Gastrocnemius medialis (tissue), 4 donors: Measurements from ENCODE around the gene CHMP2A. TPM values are rescaled to one million over a fixed set of nuclear protein-coding genes. Genes with fewer than 3 reads are reported as not detected.

Source experiments
- ATAC-seq, 2 donors: fragments of 150-250 bp; one replicate each; pipeline ENCODE4 v1.9.1; 2016
- DNase-seq, 2 donors: peaks; one replicate each; pipeline ENCODE4 v3.0.0-alpha.2; 2019
- H3K27ac ChIP-seq, 4 donors: fragments of 200-600 bp; sonication (generic); 1 replicate in 1 of 4; 2 replicates in 3 of 4; pipeline ENCODE4 v1.5.1; 2016 to 2018; ENCODE audit warnings: mild to moderate bottlenecking in 2 of 4, moderate library complexity in 1 of 4
- H3K27me3 ChIP-seq, 3 donors: fragments of 200-600 bp; sonication (generic) in 2 of 3; 1 replicate in 1 of 3; 2 replicates in 2 of 3; pipeline versions ENCODE4 v1.5.1 to v1.6.0; 2016 to 2019; ENCODE audit warnings: mild to moderate bottlenecking in 1 of 3, moderate library complexity in 1 of 3
- H3K36me3 ChIP-seq, 2 donors: fragments of 200-600 bp; sonication (generic) in 1 of 2; one replicate each; pipeline ENCODE4 v1.5.1; 2017 to 2018
- H3K4me1 ChIP-seq, 2 donors: fragments of 200-600 bp; sonication (generic) in 1 of 2; one replicate each; pipeline ENCODE4 v1.5.1; 2016 to 2017; ENCODE audit warnings: mild to moderate bottlenecking in 2 of 2
- H3K4me3 ChIP-seq, 4 donors: fragments of 200-600 bp; sonication (generic) in 3 of 4; 1 replicate in 1 of 4; 2 replicates in 3 of 4; pipeline ENCODE4 v1.5.1; 2016 to 2019; ENCODE audit warnings: mild to moderate bottlenecking in 2 of 4
- H3K9me3 ChIP-seq, 3 donors: fragments of 200-600 bp; sonication (generic) in 2 of 3; 1 replicate in 1 of 3; 2 replicates in 2 of 3; pipeline ENCODE4 v1.5.1; 2016 to 2019
- CTCF ChIP-seq, 5 experiments: fragments of 450-650 bp in 3 of 5; fragments of 200-600 bp in 2 of 5; sonication (generic) in 2 of 5; IDR thresholded peaks in 4 of 5; conservative IDR thresholded peaks in 1 of 5; 1 replicate in 4 of 5; 2 replicates in 1 of 5; pipeline ENCODE4 v1.5.1; 2016 to 2019; ENCODE audit warnings: antibody characterized with exemption in 5 of 5, mild to moderate bottlenecking in 3 of 5, moderate library complexity in 3 of 5
- POLR2A ChIP-seq, 2 donors: fragments of 450-650 bp; IDR thresholded peaks; one replicate each; pipeline ENCODE4 v1.6.1; 2017; ENCODE audit warnings: antibody characterized with exemption in 2 of 2, mild to moderate bottlenecking in 2 of 2, moderate library complexity in 2 of 2
- in situ Hi-C, 4 donors: fragments of 200-750 bp; cut with MboI; loops; one replicate each; pipeline versions ENCODE4 v1.15.0 to v1.8.0; 2017; ENCODE audit warnings: low sequenced_read_pairs in 4 of 4
- intact Hi-C: fragments of 100-400 bp; cut with DNase I; formaldehyde crosslinking; loops from one replicate; pipeline ENCODE4 v1.15.1; 2023; ENCODE audit warnings: low total_unique reads
- total RNA-seq, 4 donors: library from RNA; depleted of rRNA; stranded (reverse); fragments of >200 nt; gene quantifications; one replicate each; pipeline versions ENCODE4 v1.1.0 to v1.2.3, GENCODE V29; 2016

Gene CHMP2A
- total RNA-seq, 4 donors from 2014 or later = 82.3 to 165 (median 113) TPM

- Histone ChIP-seq H3K36me3 (peaks cover 3 to 68% of the 10 kb centered on the region in 2 donors), H3K4me3 (no peak overlapping the region), H3K27me3 (no peaks in the 10 kb centered on the region), H3K27ac (no peak overlapping the region), H3K9me3 (no peaks in the 10 kb centered on the region), H3K4me1 (peaks cover 32 to 40% of the 10 kb centered on the region in 2 donors)
- no peak for DNase-seq
- in situ Hi-C loops (no loop called here), intact Hi-C loops (no loop called here)
- ATAC-seq = no peak
- TF ChIP-seq POLR2A (IDR thresholded peaks at IDR 0.05) = no peak
- TF ChIP-seq CTCF (IDR thresholded peaks at IDR 0.05 in 4 of 5, conservative IDR thresholded peaks at IDR 0.05 in 1 of 5) = no peak
These were observed 2.2 kb downstream of the CHMP2A start for GRCh38 chr19:58552655-58553054.

- Histone ChIP-seq H3K36me3 (peaks cover 3 to 74% of the 10 kb centered on the region in 2 donors), H3K27me3 (no peaks in the 10 kb centered on the region), H3K27ac (no peak overlapping the region), H3K9me3 (no peaks in the 10 kb centered on the region), H3K4me1 (peaks cover 25 to 39% of the 10 kb centered on the region in 2 donors), H3K4me3 (no peak overlapping the region)
- in situ Hi-C loops (no loop called here), intact Hi-C loops (no loop called here)
- TF ChIP-seq POLR2A (IDR thresholded peaks at IDR 0.05) (no peak), CTCF (IDR thresholded peaks at IDR 0.05 in 4 of 5, conservative IDR thresholded peaks at IDR 0.05 in 1 of 5) (no peak)
- ATAC-seq (no peak), DNase-seq (no peak)
These were observed 3.1 kb downstream of the CHMP2A start for GRCh38 chr19:58551577-58552471.

- peaks cover 24 to 39% of the 10 kb centered on the region in 2 donors for H3K4me1 ChIP-seq
- no peaks in the 10 kb centered on the region for H3K9me3 ChIP-seq
- no peaks in the 10 kb centered on the region for H3K27me3 ChIP-seq
- H3K27ac ChIP-seq = no peak overlapping the region
- intact Hi-C loops = no loop called here
- ATAC-seq (no peak), DNase-seq (no peak)
- peaks cover 3 to 67% of the 10 kb centered on the region in 2 donors for H3K36me3 ChIP-seq
- H3K4me3 ChIP-seq = no peak overlapping the region
- TF ChIP-seq CTCF (IDR thresholded peaks at IDR 0.05 in 4 of 5, conservative IDR thresholded peaks at IDR 0.05 in 1 of 5) (no peak), POLR2A (IDR thresholded peaks at IDR 0.05) (no peak)
- in situ Hi-C loops = no loop called here
These were observed 3.8 kb downstream of the CHMP2A start for GRCh38 chr19:58551123-58551497.

GRCh38 chr19:58550362-58551122, 4.4 kb downstream of the CHMP2A start:
- TF ChIP-seq POLR2A (IDR thresholded peaks at IDR 0.05) = no peak
- TF ChIP-seq CTCF (IDR thresholded peaks at IDR 0.05 in 4 of 5, conservative IDR thresholded peaks at IDR 0.05 in 1 of 5) = no peak
- intact Hi-C loops (no loop called here), in situ Hi-C loops (no loop called here)
- Histone ChIP-seq H3K36me3 (peaks cover 3 to 66% of the 10 kb centered on the region in 2 donors), H3K9me3 (no peaks in the 10 kb centered on the region), H3K4me3 (no peak overlapping the region), H3K27ac (no peak overlapping the region), H3K27me3 (no peaks in the 10 kb centered on the region), H3K4me1 (peaks cover 25 to 39% of the 10 kb centered on the region in 2 donors)
- ATAC-seq (no peak), DNase-seq (no peak)
